PC-3 (cell line): ENCODE results near the gene WDR62.

Experiments used
- EZH2 ChIP-seq: fragments of 300-600 bp; sonication (generic); IDR thresholded peaks from one replicate; pipeline ENCODE4 v1.6.1; 2017; ENCODE audit warnings: antibody characterized with exemption, mild to moderate bottlenecking, low read length; ENCODE audit not compliant: unreplicated experiment
- TF ChIP-seq, protein P1 (sequence below): fragments of 300-600 bp; sonication (generic); conservative IDR thresholded peaks from 2 replicates; pipeline ENCODE4 v1.5.1; 2017; ENCODE audit warnings: antibody characterized with exemption, low read depth, mild to moderate bottlenecking, low read length

DNA sequence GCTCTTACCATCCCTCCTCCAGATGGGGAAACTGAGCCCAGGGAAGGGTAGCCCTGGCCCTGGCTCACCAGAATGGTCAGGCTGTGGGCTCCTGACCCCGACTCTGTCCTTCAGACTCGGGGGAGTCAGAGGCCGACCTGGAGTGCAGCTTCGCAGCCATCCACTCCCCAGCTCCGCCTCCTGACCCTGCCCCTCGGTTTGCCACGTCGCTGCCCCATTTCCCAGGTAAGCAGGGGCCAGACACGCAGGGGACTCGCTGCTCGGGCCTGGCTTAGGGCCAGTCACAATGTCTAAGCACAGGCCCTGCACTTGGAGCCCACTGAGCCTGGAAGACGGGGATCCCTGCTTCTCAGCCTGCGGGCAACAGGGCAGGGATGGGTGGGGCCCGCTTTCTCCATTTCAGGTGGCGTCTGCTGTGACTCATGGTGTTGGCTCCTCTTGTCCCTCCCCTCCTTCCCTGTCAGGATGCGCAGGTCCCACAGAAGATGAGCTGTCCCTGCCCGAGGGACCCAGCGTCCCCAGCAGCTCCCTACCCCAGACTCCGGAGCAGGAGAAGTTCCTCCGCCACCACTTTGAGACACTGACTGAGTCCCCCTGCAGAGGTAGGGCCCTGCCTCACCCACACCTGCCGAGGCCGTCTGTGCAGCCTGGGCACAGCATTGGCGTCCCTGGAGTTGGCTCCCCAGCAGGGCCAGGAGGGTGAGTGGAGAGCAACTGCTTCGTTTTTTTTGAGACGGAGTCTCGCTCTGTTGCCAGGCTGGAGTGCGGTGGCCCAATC, 47.0 kb downstream of the WDR62 start:
- TF ChIP-seq, protein P1, sequence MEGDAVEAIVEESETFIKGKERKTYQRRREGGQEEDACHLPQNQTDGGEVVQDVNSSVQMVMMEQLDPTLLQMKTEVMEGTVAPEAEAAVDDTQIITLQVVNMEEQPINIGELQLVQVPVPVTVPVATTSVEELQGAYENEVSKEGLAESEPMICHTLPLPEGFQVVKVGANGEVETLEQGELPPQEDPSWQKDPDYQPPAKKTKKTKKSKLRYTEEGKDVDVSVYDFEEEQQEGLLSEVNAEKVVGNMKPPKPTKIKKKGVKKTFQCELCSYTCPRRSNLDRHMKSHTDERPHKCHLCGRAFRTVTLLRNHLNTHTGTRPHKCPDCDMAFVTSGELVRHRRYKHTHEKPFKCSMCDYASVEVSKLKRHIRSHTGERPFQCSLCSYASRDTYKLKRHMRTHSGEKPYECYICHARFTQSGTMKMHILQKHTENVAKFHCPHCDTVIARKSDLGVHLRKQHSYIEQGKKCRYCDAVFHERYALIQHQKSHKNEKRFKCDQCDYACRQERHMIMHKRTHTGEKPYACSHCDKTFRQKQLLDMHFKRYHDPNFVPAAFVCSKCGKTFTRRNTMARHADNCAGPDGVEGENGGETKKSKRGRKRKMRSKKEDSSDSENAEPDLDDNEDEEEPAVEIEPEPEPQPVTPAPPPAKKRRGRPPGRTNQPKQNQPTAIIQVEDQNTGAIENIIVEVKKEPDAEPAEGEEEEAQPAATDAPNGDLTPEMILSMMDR = no peak
- TF ChIP-seq EZH2 = no peak
